ENCODE data around the gene ZNF804B. TPM values are rescaled to one million over a fixed set of nuclear protein-coding genes. Genes with fewer than 3 reads are reported as not detected.

ZNF804B gene
- total and polyA plus RNA-seq, 9 of the 15 experiments (the other 6 are each of a cell fraction or from before 2014, with no cell fraction given), result 0.04 to 0.22 (median 0.09) TPM; not detected in 6

GRCh38 chr7:89160107-89160506 lies 400.6 kb downstream of the ZNF804B start:
- Histone ChIP-seq H3K9me3 (replicated peaks; ENCODE audit: control insufficient read depth, insufficient read depth, low read depth, low read length) (no peaks in the 10 kb centered on the region; the same call in 1 of the 2 replicates), H3K79me2 (ENCODE audit: control insufficient read depth, insufficient read depth, low read length) (no peaks in the 10 kb centered on the region), H3K27ac (ENCODE audit: extremely low read depth, low read depth, low read length) (no peak overlapping the region), H3K4me3 (no peak overlapping the region), H4K20me1 (replicated peaks; ENCODE audit: control insufficient read depth, insufficient read depth, low read length) (no peaks in the 10 kb centered on the region), H3K27me3 (ENCODE audit: control insufficient read depth in 2 of 2, insufficient read depth in 2 of 2, low read length in 2 of 2) (no peaks in the 10 kb centered on the region), H3K36me3 (ENCODE audit: control insufficient read depth, insufficient read depth, low read length) (no peaks in the 10 kb centered on the region), H3K9ac (ENCODE audit: insufficient read depth in 1 of 2, low read depth in 2 of 2, low read length in 2 of 2) (no peak overlapping the region), H2AFZ (ENCODE audit: low read depth, low read length) (no peak overlapping the region), H3K9me1 (ENCODE audit: control insufficient read depth, insufficient read depth, low read length) (no peaks in the 10 kb centered on the region), H3K4me1 (replicated peaks in 1 of 2; ENCODE audit: control insufficient read depth in 2 of 2, insufficient read depth in 2 of 2, low read length in 2 of 2) (no peaks in the 10 kb centered on the region), H3K4me2 (ENCODE audit: insufficient read depth, low read length) (no peak overlapping the region)
- intact Hi-C loops (cut with micrococcal nuclease) (no loop called here), in situ Hi-C loops (cut with MboI) (no loop called here)
- ChIA-PET CTCF (ENCODE audit: low intra/inter-chr PET ratio) (no interaction called here), POLR2A (no interaction called here)
- DNase-seq (ENCODE audit: extremely low read depth in 1 of 4, low spot score in 3 of 4), result no peak
- ATAC-seq, result no peak
- FAIRE-seq, result no peak
- WGBS (ENCODE audit: insufficient coverage, low coverage, missing lambda C conversion rate), result 2% methylated on average over 2 of the region's 2 CpGs
- TF ChIP-seq ZNF395 (CRISPR knock-in tag; IDR thresholded peaks at IDR 0.05), result no peak
- no peak for TF ChIP-seq KLF10 (CRISPR knock-in tag; IDR thresholded peaks at IDR 0.05)
- TF ChIP-seq TCF7 (IDR thresholded peaks at IDR 0.05; ENCODE audit: borderline replicate concordance), result no peak
- TF ChIP-seq ATF3 (IDR thresholded peaks at IDR 0.05), result no peak
- TF ChIP-seq ATF3 (CRISPR knock-in tag; conservative IDR thresholded peaks at IDR 0.05), result no peak
- no peak for TF ChIP-seq ZBTB5 (IDR thresholded peaks at IDR 0.05)
- TF ChIP-seq ZNF384 (IDR thresholded peaks at IDR 0.05; ENCODE audit: low read depth, low read length), result no peak
- no peak for TF ChIP-seq ZFP30 (CRISPR knock-in tag; IDR thresholded peaks at IDR 0.05; ENCODE audit: borderline replicate concordance)
- TF ChIP-seq ZBTB2 (IDR thresholded peaks at IDR 0.05), result no peak
- no peak for TF ChIP-seq ZNF174 (CRISPR knock-in tag; IDR thresholded peaks at IDR 0.05)
- no peak for TF ChIP-seq HLTF (IDR thresholded peaks at IDR 0.05)
- no peak for TF ChIP-seq NR3C1 (CRISPR knock-in tag; IDR thresholded peaks at IDR 0.05)
- no peak for TF ChIP-seq TAF15 (IDR thresholded peaks at IDR 0.05; ENCODE audit: low read depth, low read length)
- TF ChIP-seq ZSCAN32 (CRISPR knock-in tag; IDR thresholded peaks at IDR 0.05), result no peak
- no peak for TF ChIP-seq MLLT1 (IDR thresholded peaks at IDR 0.05)
- TF ChIP-seq ZNF232 (CRISPR knock-in tag; IDR thresholded peaks at IDR 0.05), result no peak
- no peak for TF ChIP-seq ZNF24 (IDR thresholded peaks at IDR 0.05)
- BruUV-seq (replicated peaks), result no TSS peak

Data from K562 (cell line).